Osteocyte (in vitro differentiated cells): ENCODE data around the gene PNLIP. TPM values are rescaled to one million over a fixed set of nuclear protein-coding genes. Genes with fewer than 3 reads are reported as not detected.

ENCODE experiments used
- DNase-seq: peaks from one replicate; pipeline ENCODE4 v3.0.0; 2021; ENCODE audit warnings: mixed read lengths; ENCODE audit not compliant: unreplicated experiment; ENCODE audit errors: extremely low spot score
- H3K27ac Mint-ChIP-seq: one replicate; pipeline ENCODE4 v1.8.0; 2021; ENCODE audit warnings: mild to moderate bottlenecking, mixed read lengths; ENCODE audit not compliant: unreplicated experiment
- H3K27me3 Mint-ChIP-seq: one replicate; pipeline ENCODE4 v1.8.0; 2021; ENCODE audit warnings: mixed read lengths; ENCODE audit not compliant: unreplicated experiment
- H3K36me3 Mint-ChIP-seq: one replicate; pipeline ENCODE4 v1.8.0; 2021; ENCODE audit warnings: mixed read lengths; ENCODE audit not compliant: unreplicated experiment
- H3K4me1 Mint-ChIP-seq: one replicate; pipeline ENCODE4 v1.8.0; 2021; ENCODE audit warnings: mixed read lengths; ENCODE audit not compliant: unreplicated experiment
- H3K4me3 Mint-ChIP-seq: one replicate; pipeline ENCODE4 v1.8.0; 2021; ENCODE audit warnings: mild to moderate bottlenecking, moderate library complexity, mixed read lengths; ENCODE audit not compliant: unreplicated experiment
- H3K9me3 Mint-ChIP-seq: one replicate; pipeline ENCODE4 v1.8.0; 2021; ENCODE audit warnings: mixed read lengths; ENCODE audit not compliant: unreplicated experiment
- total RNA-seq: library from RNA; stranded (reverse); gene quantifications from 2 replicates; pipeline ENCODE4 v1.2.1, GENCODE V29; 2021
- TF ChIP-seq, protein P1 (sequence below): fragments of 200-600 bp; sonication (generic); IDR thresholded peaks from 2 replicates; pipeline ENCODE4 v1.5.0; 2021; ENCODE audit warnings: antibody characterized with exemption, mild to moderate bottlenecking, moderate library complexity

The PNLIP gene
- total RNA-seq, 1 donor from 2014 or later = not detected

GRCh38 chr10:116589926-116590325, 44.2 kb downstream of the PNLIP start:
- no peaks in the 10 kb centered on the region for H3K36me3 Mint-ChIP-seq
- DNase-seq = no peak
- peaks cover 8% of the 10 kb centered on the region for H3K9me3 Mint-ChIP-seq
- no peaks in the 10 kb centered on the region for H3K27me3 Mint-ChIP-seq
- H3K27ac Mint-ChIP-seq = no peak overlapping the region
- no peak overlapping the region for H3K4me3 Mint-ChIP-seq
- TF ChIP-seq, protein P1, sequence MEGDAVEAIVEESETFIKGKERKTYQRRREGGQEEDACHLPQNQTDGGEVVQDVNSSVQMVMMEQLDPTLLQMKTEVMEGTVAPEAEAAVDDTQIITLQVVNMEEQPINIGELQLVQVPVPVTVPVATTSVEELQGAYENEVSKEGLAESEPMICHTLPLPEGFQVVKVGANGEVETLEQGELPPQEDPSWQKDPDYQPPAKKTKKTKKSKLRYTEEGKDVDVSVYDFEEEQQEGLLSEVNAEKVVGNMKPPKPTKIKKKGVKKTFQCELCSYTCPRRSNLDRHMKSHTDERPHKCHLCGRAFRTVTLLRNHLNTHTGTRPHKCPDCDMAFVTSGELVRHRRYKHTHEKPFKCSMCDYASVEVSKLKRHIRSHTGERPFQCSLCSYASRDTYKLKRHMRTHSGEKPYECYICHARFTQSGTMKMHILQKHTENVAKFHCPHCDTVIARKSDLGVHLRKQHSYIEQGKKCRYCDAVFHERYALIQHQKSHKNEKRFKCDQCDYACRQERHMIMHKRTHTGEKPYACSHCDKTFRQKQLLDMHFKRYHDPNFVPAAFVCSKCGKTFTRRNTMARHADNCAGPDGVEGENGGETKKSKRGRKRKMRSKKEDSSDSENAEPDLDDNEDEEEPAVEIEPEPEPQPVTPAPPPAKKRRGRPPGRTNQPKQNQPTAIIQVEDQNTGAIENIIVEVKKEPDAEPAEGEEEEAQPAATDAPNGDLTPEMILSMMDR = no peak
- no peaks in the 10 kb centered on the region for H3K4me1 Mint-ChIP-seq

DNA sequence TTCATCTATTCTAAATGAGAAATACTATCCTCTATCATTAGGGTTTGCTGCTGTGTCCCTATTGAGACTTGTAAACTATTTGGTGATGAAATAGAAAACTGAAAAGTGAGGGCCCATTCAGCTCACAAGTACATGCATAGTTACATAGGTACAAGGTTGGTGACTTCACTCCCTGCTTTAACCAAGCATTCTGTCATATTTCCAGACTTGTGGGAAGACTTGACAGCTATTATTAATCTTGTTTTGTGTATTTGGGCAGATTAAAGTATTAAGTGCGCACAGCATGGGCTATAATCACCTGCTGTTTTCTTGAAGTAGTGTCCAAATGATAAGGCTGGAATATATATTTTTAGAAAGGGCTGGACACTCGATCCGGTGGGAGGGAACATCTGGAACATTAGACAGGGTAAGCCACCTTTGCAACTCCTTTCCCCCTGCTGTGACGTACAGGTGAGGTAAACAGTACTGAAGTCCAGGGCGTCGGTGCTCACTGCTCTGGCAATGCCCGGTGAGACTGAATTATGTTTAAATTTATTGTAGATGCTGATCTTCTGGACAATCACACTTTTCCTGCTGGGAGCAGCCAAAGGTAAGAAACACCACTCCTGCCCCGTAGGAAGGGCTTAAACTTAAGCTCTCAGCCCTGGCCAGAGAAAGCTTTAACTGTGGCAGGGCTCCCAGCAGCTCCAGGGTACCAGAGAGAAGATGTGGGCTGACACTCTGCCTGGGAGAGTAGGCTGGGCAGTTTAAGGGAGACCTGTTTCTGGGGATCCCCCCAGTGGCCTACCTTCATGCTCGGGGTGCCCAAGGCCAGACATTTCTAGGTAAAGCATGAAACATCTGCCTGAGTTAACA, 45.1 kb downstream of the PNLIP start, which contains the start of gene PNLIPRP1:
Gene PNLIPRP1, plus strand, starts transcription at position 370 of the 855 bp plus-strand sequence. Its CDS starts 171 bp downstream, at position 541.
- DNase-seq = no peak
- Mint-ChIP-seq H3K27me3 (peaks cover 2% of the 10 kb centered on the region), H3K36me3 (no peaks in the 10 kb centered on the region), H3K9me3 (peaks cover 4% of the 10 kb centered on the region), H3K4me3 (no peak within 1 kb of the TSS), H3K27ac (no peak within 1 kb of the TSS), H3K4me1 (no peaks in the 10 kb centered on the region)
- TF ChIP-seq, protein P1 = no peak

GRCh38 chr10:116593139-116593740, 47.5 kb downstream of the PNLIP start:
- H3K9me3 Mint-ChIP-seq = no peaks in the 10 kb centered on the region
- no peak for DNase-seq
- H3K27me3 Mint-ChIP-seq = peaks cover 2% of the 10 kb centered on the region
- no peak overlapping the region for H3K4me3 Mint-ChIP-seq
- TF ChIP-seq, protein P1 = no peak
- no peaks in the 10 kb centered on the region for H3K4me1 Mint-ChIP-seq
- no peak overlapping the region for H3K27ac Mint-ChIP-seq
- H3K36me3 Mint-ChIP-seq = no peaks in the 10 kb centered on the region

DNA sequence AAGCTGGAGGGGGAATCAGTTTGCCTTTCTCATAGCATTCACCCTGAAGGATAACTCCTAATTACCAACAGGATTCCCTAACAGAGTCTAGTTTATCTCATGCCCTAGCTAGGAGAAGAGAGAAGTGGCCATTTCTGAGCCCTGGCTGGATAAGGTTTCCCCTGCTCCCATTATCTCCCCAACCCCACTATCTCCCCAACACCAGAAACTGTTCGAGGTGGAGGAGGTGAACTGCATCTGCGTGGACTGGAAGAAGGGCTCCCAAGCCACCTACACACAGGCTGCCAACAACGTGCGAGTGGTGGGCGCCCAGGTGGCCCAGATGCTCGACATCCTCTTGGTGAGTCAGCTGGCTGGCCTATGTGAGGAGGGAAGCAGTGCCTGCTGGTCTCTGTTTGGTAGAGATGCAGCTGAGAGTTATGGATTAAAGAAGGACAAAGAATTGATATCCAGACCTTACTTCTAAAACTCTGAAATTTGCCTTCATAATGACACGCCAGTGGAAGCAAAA, 48.8 kb downstream of the PNLIP start:
- no peak overlapping the region for H3K27ac Mint-ChIP-seq
- no peak overlapping the region for H3K4me3 Mint-ChIP-seq
- H3K9me3 Mint-ChIP-seq = no peaks in the 10 kb centered on the region
- peaks cover 2% of the 10 kb centered on the region for H3K27me3 Mint-ChIP-seq
- H3K4me1 Mint-ChIP-seq = no peaks in the 10 kb centered on the region
- TF ChIP-seq, protein P1 = no peak
- DNase-seq = no peak
- no peaks in the 10 kb centered on the region for H3K36me3 Mint-ChIP-seq

GRCh38 chr10:116596062-116596461, 50.3 kb downstream of the PNLIP start:
- H3K27me3 Mint-ChIP-seq = peaks cover 5% of the 10 kb centered on the region
- H3K4me1 Mint-ChIP-seq = no peaks in the 10 kb centered on the region
- DNase-seq = no peak
- H3K27ac Mint-ChIP-seq = no peak overlapping the region
- H3K4me3 Mint-ChIP-seq = no peak overlapping the region
- H3K9me3 Mint-ChIP-seq = no peaks in the 10 kb centered on the region
- H3K36me3 Mint-ChIP-seq = no peaks in the 10 kb centered on the region
- TF ChIP-seq, protein P1 = no peak
